HG03066 (cell line): Measurements from ENCODE around the gene GPR78.

Experiments
- ATAC-seq: cut with Tn5 transposase; IDR thresholded peaks from one replicate; pipeline ENCODE4 v1.9.1; 2021; ENCODE audit warnings: low read depth; ENCODE audit not compliant: unreplicated experiment

The GPR78 gene

GRCh38 chr4:8546766-8547107 lies 33.5 kb upstream of the GPR78 start:
- no peak for ATAC-seq

- ATAC-seq = no peak
Observed at GRCh38 chr4:8547108-8547911, 32.9 kb upstream of the GPR78 start.

GRCh38 chr4:8547912-8548730 lies 32.1 kb upstream of the GPR78 start:
- ATAC-seq = no peak

DNA sequence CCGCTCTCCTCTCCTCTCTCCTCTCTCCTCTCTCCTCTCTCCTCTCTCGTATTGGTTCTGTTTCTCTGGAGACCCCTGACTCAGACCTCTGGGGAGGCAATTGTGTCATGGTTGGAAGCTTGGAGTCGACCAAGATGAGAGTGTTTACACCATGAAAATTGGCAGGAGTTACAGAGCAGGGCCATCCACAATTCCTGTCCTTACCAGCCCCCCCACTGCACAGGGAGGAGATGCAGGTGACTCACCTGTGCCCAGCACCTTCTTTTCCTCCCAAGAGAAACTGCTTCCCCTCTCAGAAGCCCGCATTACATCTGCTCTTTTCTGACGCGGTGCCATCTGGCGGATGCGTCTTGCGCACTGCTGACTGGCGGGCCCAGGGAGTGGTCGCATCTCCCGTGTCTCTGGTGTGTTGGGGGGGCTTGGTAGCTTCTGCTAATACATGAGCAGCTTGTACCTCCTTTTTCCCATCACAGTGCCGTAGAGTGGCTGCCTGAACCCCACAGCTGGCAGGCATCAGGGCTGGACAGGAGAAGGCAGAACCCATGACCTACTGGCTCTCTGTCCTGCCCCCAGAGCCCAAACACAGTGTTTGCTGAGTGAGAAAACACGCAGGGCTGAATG lies 31.4 kb upstream of the GPR78 start:
- ATAC-seq = no peak

GRCh38 chr4:8549352-8549931 lies 30.8 kb upstream of the GPR78 start:
- ATAC-seq = no peak

DNA sequence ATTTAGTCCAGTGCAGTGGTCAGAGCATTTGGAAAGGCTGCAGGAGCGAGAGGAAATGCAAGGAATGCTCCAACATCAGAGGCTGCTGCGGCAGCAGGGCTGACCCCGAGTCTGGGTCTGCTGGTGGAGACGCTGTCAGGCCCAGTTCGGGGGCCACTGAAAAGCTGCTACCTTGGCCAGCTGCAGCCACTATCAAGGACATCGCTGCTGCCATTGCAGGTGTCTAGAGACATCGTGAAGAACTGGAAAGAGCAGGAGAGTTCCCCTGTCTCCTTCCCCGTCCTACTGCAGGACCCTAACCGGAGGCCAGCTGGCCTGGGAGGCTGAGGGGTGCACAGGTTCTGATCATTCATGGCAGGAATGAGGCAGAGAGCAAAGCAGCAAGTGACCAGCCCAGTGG lies 29.5 kb upstream of the GPR78 start:
- no peak for ATAC-seq

GRCh38 chr4:8552024-8552423 lies 28.2 kb upstream of the GPR78 start:
- ATAC-seq = no peak

DNA sequence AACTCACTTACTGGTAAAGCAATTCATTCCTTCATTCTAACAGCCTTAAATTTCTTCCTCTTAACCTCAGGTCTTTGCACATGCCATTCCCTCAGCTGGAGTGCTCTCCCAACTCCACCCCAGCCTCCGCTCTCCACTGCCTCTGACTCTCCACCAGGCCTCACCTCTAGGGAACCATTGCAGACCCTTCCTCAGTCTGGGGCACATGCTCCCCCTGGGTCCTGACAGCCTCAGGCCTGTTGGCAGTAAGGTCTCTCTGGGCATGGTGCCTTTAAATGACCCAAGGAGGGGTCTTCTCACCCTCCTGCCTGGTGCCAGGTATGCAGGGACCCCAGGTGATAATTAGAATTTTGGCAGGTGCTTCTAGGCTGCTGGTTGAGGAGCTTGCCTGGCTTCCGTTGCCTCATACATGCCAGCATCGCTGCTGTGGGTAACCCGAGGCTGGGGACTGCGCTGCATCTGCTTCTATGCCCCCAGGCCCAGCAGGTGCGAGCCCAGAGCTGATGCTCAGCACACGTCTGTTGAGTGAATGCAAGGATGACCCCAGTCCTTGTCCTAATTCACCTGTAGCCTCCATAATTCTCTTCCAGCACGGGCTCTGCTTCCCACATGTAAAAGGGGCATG lies 27.5 kb upstream of the GPR78 start:
- no peak for ATAC-seq

DNA sequence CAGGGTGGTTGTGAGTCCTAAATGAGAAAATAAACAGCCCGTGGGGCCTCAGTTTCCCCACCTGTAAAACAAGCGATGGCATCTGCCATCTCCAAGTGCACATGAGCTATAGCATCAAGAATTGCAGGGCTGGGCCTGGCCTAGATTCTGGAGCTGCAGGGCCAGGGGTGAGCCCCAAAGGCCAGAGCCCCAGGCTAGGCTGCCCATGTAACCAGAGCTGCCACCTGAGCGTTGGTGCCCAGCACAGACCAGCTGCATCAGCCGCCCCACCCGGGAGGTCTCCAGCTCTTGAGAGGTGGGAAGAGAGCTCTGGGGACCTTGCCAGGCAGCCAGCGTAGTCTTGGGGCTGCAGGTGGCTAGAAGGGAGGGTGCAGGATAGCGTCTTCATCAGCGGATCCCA lies 27.0 kb upstream of the GPR78 start:
- ATAC-seq = no peak

GRCh38 chr4:8553991-8554405 lies 26.2 kb upstream of the GPR78 start:
- no peak for ATAC-seq

GRCh38 chr4:8554555-8555100 lies 25.6 kb upstream of the GPR78 start:
- no peak for ATAC-seq

- no peak for ATAC-seq
Observed at GRCh38 chr4:8555716-8556115, 24.5 kb upstream of the GPR78 start.

DNA sequence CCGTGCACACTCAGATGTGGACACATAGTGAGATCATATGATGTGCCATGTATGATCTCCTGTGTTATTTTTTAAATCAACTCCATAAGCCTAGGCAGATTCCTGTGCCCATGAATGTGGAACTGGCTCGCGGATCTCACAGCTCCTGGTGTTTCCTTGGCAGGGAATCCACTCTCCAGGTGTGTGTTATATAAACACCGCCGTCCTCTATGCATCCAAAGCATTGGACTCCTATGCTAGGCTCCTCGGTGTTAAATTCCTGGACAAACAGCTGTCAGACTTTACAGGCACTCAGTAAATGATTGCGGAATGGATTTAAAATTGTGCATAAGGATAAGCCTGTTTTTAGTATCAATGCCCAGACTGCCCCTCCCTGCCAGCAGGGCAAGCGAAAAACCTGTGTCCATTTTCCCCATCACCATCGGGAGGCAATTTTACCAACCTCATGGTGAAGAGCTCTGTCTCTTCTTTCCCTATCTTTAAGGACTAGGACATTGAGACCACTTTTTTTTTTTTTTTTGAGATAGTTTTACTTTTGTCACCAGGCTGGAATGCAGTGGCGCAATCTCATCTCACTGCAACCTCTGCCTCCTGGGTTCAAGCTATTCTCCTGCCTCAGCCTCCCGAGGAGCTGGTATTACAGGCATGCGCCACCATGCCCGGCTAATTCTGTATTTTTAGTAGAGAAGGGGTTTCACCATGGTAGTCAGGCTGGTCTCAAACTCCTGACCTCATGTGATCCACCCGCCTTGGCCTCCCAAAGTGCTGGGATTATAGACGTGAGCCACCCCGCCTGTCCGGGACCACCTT lies 23.6 kb upstream of the GPR78 start:
- ATAC-seq = no peak

- no peak for ATAC-seq
Observed at GRCh38 chr4:8557151-8558076, 22.8 kb upstream of the GPR78 start.

DNA sequence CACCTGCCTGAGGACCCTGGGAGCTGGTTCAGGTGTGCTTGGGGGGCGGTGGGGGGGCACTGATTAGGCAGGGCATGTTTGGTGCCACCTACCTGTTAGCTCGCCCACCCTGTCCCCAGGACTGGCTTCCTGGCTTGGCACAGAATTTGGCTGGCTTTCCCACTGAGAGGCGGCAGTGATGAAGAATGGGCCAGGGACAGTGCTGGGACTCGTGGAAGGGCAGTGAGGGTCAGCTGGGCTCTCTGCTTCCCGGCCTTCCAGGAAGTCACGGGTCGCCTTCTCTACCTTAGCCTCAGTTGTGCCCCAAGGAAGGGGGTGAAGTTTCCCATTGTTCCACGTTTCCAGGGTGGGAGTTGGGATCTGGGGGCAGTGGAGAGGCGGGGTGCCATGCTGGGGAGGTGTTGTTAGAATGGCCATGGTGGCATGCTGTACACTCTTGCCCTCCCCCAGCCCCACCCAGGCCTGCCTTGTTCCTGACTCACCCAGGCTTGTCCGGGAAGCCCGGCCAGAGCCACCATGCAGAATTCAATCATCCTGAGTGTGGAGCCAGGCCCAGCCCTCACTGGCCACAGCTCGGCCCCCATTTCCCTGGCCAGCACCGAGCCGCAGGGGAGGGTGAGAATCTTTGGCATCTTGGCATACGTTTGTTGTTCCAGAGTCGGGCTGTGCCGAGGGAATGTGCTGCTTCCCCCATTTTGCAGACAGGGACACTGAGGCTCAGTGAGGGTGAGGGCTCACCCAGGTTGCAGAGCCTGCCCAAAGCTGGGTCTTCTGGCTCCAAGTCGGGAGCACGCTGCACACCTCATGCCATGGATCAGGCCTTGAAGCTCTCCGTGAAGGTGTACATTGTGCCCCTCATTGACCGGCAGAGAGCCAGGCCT lies 21.9 kb upstream of the GPR78 start:
- ATAC-seq = no peak

- ATAC-seq = no peak
Observed at GRCh38 chr4:8559011-8559410, 21.2 kb upstream of the GPR78 start.

DNA sequence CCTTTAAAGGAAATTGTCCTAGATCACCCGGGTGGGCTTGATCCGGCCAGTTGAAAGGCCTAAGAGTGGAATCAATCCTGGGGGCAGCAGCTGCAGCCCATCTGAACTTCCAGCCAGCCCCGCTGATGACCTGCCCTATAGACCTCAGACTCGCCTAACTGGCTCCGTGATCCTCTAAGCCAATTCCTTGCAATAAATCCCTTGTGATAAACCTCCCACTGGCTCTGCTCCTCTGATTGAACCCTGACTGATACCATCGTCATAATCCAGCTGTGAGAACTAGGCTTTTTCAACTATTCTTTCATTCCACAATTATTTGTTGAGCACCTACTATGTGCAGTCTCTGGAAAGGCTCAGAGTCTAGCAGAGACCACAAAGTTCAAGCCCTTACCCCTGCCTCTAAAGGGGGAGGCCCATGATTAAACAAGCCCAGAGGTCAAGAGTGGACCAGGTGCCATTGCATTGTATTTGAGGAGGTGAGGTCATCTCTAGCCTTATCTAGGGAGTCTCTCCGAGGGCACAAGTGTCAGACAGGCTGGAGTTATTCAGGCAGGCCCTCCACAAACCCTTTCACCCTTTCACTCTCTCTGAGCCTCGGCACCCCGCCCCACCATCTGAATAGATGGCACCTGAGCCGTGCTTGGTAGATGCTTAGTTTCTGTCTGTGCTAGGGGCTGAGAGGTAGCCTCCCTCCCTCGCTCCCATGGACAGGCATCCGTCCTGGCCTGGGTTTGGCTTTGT lies 20.5 kb upstream of the GPR78 start:
- no peak for ATAC-seq
